HG03060 (cell line): Measurements from ENCODE around the gene LIMS4.
"Not testable (repeated sequence)": the region's sequence is repeated elsewhere in the genome, so short reads cannot be mapped to it uniquely, and the experiment has no call there.

Source experiments
- ATAC-seq: cut with Tn5 transposase; IDR thresholded peaks from one replicate; pipeline ENCODE4 v1.9.1; 2021; ENCODE audit warnings: low read depth, moderate number of reproducible peaks; ENCODE audit not compliant: unreplicated experiment

Gene LIMS4

GRCh38 chr2:110455080-110455670 is 17.4 kb downstream of the LIMS4 start:
- ATAC-seq: not testable (repeated sequence)

- ATAC-seq: not testable (repeated sequence)
These were observed 21.7 kb downstream of the LIMS4 start for GRCh38 chr2:110450951-110451350.

- ATAC-seq: not testable (repeated sequence)
These were observed 23.3 kb downstream of the LIMS4 start for GRCh38 chr2:110449127-110449947.

- ATAC-seq: not testable (repeated sequence)
These were observed 26.0 kb downstream of the LIMS4 start for GRCh38 chr2:110446644-110447043.

GRCh38 chr2:110443305-110444005 is 29.2 kb downstream of the LIMS4 start:
- not testable (repeated sequence) for ATAC-seq

GRCh38 chr2:110441905-110442304 is 30.7 kb downstream of the LIMS4 start:
- not testable (repeated sequence) for ATAC-seq

GRCh38 chr2:110434565-110434964 is 38.1 kb downstream of the LIMS4 start:
- not testable (repeated sequence) for ATAC-seq

- ATAC-seq: not testable (repeated sequence)
These were observed 46.9 kb downstream of the LIMS4 start for GRCh38 chr2:110425725-110426124.

GRCh38 chr2:110424421-110424820 is 48.2 kb downstream of the LIMS4 start:
- ATAC-seq: not testable (repeated sequence)

- not testable (repeated sequence) for ATAC-seq
These were observed 49.0 kb downstream of the LIMS4 start for GRCh38 chr2:110423574-110423962.

- ATAC-seq: not testable (repeated sequence)
These were observed 49.6 kb downstream of the LIMS4 start for GRCh38 chr2:110422852-110423573.

- ATAC-seq: not testable (repeated sequence)
These were observed 51.8 kb downstream of the LIMS4 start for GRCh38 chr2:110420641-110421354.

- not testable (repeated sequence) for ATAC-seq
These were observed 65.5 kb downstream of the LIMS4 start for GRCh38 chr2:110407142-110407541.

- not testable (repeated sequence) for ATAC-seq
These were observed 67.6 kb downstream of the LIMS4 start for GRCh38 chr2:110404988-110405387.

- ATAC-seq: not testable (repeated sequence)
These were observed 68.4 kb downstream of the LIMS4 start for GRCh38 chr2:110404246-110404645.

- ATAC-seq: not testable (repeated sequence)
These were observed 71.5 kb downstream of the LIMS4 start for GRCh38 chr2:110401001-110401618.

- not testable (repeated sequence) for ATAC-seq
These were observed 73.2 kb downstream of the LIMS4 start for GRCh38 chr2:110399378-110399777.

GRCh38 chr2:110395990-110396389 is 76.6 kb downstream of the LIMS4 start:
- not testable (repeated sequence) for ATAC-seq
